Suppressor macrophage treated with lipopolysaccharide for 4 hours (primary cell): ENCODE data around the gene MCM3AP.

Experiments used
- DNase-seq: peaks from one replicate; pipeline ENCODE4 v3.0.0-alpha.2; 2020

Gene MCM3AP

GRCh38 chr21:46199436-46200373 is 85.7 kb downstream of the MCM3AP start:
- no peak for DNase-seq

- no peak for DNase-seq
Observed at GRCh38 chr21:46196733-46197132, 88.7 kb downstream of the MCM3AP start.

GRCh38 chr21:46195595-46196195 is 89.7 kb downstream of the MCM3AP start:
- DNase-seq, result no peak

- DNase-seq, result no peak
Observed at GRCh38 chr21:46194374-46195334, 90.8 kb downstream of the MCM3AP start.

- DNase-seq, result no peak
Observed at GRCh38 chr21:46193829-46194373, 91.5 kb downstream of the MCM3AP start.

- DNase-seq, result no peak
Observed at GRCh38 chr21:46191686-46192575, 93.5 kb downstream of the MCM3AP start.

- DNase-seq, result peak; percentile 57
Observed at GRCh38 chr21:46191257-46191685, 94.1 kb downstream of the MCM3AP start.

- DNase-seq, result no peak
Observed at GRCh38 chr21:46190491-46191131, 94.8 kb downstream of the MCM3AP start.

- DNase-seq, result no peak
Observed at GRCh38 chr21:46189959-46190490, 95.4 kb downstream of the MCM3AP start.

- no peak for DNase-seq
Observed at GRCh38 chr21:46189213-46189958, 96.0 kb downstream of the MCM3AP start.

- DNase-seq, result peak; percentile 57
Observed at GRCh38 chr21:46188226-46189212, 96.9 kb downstream of the MCM3AP start.

GRCh38 chr21:46187814-46188213 is 97.6 kb downstream of the MCM3AP start:
- DNase-seq, result no peak

GRCh38 chr21:46187261-46187660 is 98.2 kb downstream of the MCM3AP start:
- DNase-seq, result no peak

GRCh38 chr21:46185716-46186115 is 99.7 kb downstream of the MCM3AP start:
- DNase-seq, result no peak
